Right atrium auricular region (tissue), 2 donors: ENCODE results near the gene HCFC1. TPM values are rescaled to one million over a fixed set of nuclear protein-coding genes. Genes with fewer than 3 reads are reported as not detected.

Experiments used
- DNase-seq: peaks from one replicate; pipeline ENCODE4 v3.0.0-alpha.2; 2019; ENCODE audit warnings: low spot score
- H3K27ac ChIP-seq, 2 donors: fragments of 200-600 bp; sonication (generic); 1 replicate in 1 of 2; 2 replicates in 1 of 2; pipeline ENCODE4 v1.5.1; 2016 to 2019
- H3K27me3 ChIP-seq, 2 donors: fragments of 200-600 bp; sonication (generic); one replicate each; pipeline versions ENCODE4 v1.5.1 to v1.6.0; 2017 to 2019
- H3K36me3 ChIP-seq: fragments of 200-600 bp; sonication (generic); one replicate; pipeline ENCODE4 v1.5.1; 2016
- H3K4me1 ChIP-seq, 2 donors: fragments of 200-600 bp; sonication (generic); one replicate each; pipeline versions ENCODE4 v1.5.1 to v1.6.0; 2017 to 2019
- H3K4me3 ChIP-seq, 2 donors: fragments of 200-600 bp; sonication (generic); 1 replicate in 1 of 2; 2 replicates in 1 of 2; pipeline ENCODE4 v1.5.1; 2017 to 2019; ENCODE audit warnings: mild to moderate bottlenecking in 1 of 2, moderate library complexity in 1 of 2
- H3K9me3 ChIP-seq, 2 donors: fragments of 200-600 bp; sonication (generic); one replicate each; pipeline ENCODE4 v1.5.1; 2019
- CTCF ChIP-seq, 2 donors: fragments of 200-600 bp; sonication (generic); IDR thresholded peaks; one replicate each; pipeline ENCODE4 v1.5.1; 2019; ENCODE audit warnings: antibody characterized with exemption in 2 of 2
- total RNA-seq, 2 donors: library from RNA; depleted of rRNA; stranded (reverse); fragments of >200 nt; gene quantifications; one replicate each; pipeline ENCODE4 v1.1.0, GENCODE V29; 2016

Gene HCFC1
- total RNA-seq, 2 donors from 2014 or later: 40.8 to 54.7 TPM

DNA sequence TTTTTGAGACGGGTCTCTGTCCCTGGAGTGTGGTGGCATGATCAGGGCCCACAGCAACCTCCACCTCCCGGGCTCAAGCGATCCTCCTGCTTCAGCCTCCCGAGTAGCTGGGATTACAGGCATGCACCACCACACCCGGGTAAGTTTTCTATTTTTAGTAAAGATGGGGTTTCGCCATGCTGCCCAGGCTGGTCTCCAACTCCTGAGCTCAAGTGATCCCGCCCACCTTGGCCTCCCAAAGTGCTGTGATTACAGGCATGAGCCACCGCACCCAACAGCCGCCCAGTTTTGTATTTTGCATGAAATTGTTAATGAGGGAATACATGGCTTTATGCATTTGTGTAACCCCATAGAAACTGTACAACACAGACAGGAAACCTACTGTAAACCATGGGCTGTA, 42.8 kb downstream of the HCFC1 start:
- no peaks in the 10 kb centered on the region for H3K9me3 ChIP-seq
- DNase-seq: no peak
- peaks cover 0 to 42% of the 10 kb centered on the region in 2 donors for H3K4me1 ChIP-seq
- peak overlapping the region; percentile 48 to 70 for H3K27ac ChIP-seq
- TF ChIP-seq CTCF (IDR thresholded peaks at IDR 0.05): no peak
- peaks cover 26% of the 10 kb centered on the region for H3K36me3 ChIP-seq
- H3K4me3 ChIP-seq: peak overlapping the region in 1 of 2 donors; percentile 64
- H3K27me3 ChIP-seq: no peaks in the 10 kb centered on the region

- H3K27ac ChIP-seq: peak overlapping the region; percentile 90
- H3K4me3 ChIP-seq: peak overlapping the region; percentile 41 to 64
- peak; percentile 97 for DNase-seq
- H3K27me3 ChIP-seq: no peaks in the 10 kb centered on the region
- H3K9me3 ChIP-seq: no peaks in the 10 kb centered on the region
- H3K4me1 ChIP-seq: peaks cover 0 to 43% of the 10 kb centered on the region in 2 donors
- H3K36me3 ChIP-seq: peaks cover 26% of the 10 kb centered on the region
- TF ChIP-seq CTCF (IDR thresholded peaks at IDR 0.05): peak in 1 of 2 donors; percentile 42
Observed at GRCh38 chrX:153927922-153928760, 43.5 kb downstream of the HCFC1 start.

- H3K27ac ChIP-seq: peak overlapping the region; percentile 90
- TF ChIP-seq CTCF (IDR thresholded peaks at IDR 0.05): no peak
- no peaks in the 10 kb centered on the region for H3K9me3 ChIP-seq
- peak overlapping the region; percentile 41 to 64 for H3K4me3 ChIP-seq
- H3K36me3 ChIP-seq: peaks cover 26% of the 10 kb centered on the region
- H3K4me1 ChIP-seq: peaks cover 0 to 48% of the 10 kb centered on the region in 2 donors
- no peaks in the 10 kb centered on the region for H3K27me3 ChIP-seq
- no peak for DNase-seq
Observed at GRCh38 chrX:153927672-153927921, 44.0 kb downstream of the HCFC1 start.

DNA sequence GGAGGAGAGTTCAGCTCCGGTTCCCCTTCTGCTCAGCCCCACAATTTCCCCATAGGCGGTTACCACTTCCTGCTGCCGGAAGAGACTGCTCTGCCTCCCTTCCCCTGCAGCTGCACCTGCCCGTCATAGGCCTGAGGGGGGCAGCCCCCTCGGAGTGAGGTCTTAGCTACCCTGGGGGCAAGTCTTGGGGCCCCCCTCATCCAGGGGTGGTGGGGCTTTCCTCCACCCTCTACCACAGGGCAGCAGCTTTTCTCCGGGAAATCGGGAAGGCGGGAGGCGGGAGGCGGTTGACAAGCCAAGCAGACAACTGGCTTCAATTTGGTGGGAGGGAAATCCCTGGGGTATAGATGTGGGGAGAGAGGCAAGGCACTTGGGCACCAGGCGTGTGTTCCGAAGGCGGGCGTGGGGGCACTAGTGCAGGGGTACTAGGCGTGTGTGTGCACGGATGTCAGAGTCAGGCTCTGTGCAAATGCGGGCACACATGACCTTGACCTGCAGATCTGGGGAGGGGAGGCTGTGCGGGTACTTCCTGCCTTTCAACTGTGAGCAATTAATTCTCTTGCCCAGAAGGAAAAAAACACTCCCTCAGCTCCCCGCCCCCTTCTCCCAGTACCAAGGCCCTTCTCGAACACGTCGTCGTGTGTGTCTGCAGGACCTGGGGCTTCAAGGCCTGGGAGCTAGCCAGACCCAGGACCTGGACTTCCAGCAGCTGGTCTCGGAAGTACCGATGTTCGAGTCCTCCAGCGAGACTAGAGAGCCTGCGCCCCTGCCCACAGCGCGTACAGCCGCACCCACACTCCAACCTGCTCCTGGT, 44.6 kb downstream of the HCFC1 start:
- no peaks in the 10 kb centered on the region for H3K27me3 ChIP-seq
- no peak for DNase-seq
- peak overlapping the region; percentile 90 for H3K27ac ChIP-seq
- H3K4me3 ChIP-seq: peak overlapping the region; percentile 41 to 64
- TF ChIP-seq CTCF (IDR thresholded peaks at IDR 0.05): no peak
- peaks cover 24% of the 10 kb centered on the region for H3K36me3 ChIP-seq
- H3K4me1 ChIP-seq: peaks cover 0 to 51% of the 10 kb centered on the region in 2 donors
- H3K9me3 ChIP-seq: no peaks in the 10 kb centered on the region

DNA sequence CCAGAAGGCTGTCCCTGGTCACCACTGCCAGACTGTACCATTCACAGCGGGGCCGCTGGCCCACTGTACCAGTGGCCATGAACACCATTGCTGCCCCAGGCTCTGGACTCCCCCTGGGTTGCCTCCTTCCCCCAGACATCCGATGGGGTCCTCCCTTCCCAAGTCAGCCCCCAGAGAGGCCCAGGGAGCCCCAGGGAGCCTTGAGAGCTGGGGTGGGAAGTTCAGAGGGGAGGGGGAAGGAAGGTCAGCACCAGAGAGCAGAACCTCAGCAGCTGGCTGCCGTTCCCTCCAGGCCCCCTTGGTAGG, 45.1 kb downstream of the HCFC1 start:
- no peaks in the 10 kb centered on the region for H3K27me3 ChIP-seq
- H3K4me3 ChIP-seq: peak overlapping the region in 1 of 2 donors; percentile 64
- peaks cover 0 to 57% of the 10 kb centered on the region in 2 donors for H3K4me1 ChIP-seq
- H3K9me3 ChIP-seq: no peaks in the 10 kb centered on the region
- peak overlapping the region; percentile 90 for H3K27ac ChIP-seq
- DNase-seq: no peak
- H3K36me3 ChIP-seq: peaks cover 19% of the 10 kb centered on the region
- TF ChIP-seq CTCF (IDR thresholded peaks at IDR 0.05): no peak
